ENCODE measurements around the gene GABRD. TPM values are rescaled to one million over a fixed set of nuclear protein-coding genes. Genes with fewer than 3 reads are reported as not detected.
A peak's percentile ranks its signal among the peaks of the same experiment; 100 is the strongest.

The GABRD gene
- total RNA-seq, 2 experiments from 2014 or later = not detected

DNA sequence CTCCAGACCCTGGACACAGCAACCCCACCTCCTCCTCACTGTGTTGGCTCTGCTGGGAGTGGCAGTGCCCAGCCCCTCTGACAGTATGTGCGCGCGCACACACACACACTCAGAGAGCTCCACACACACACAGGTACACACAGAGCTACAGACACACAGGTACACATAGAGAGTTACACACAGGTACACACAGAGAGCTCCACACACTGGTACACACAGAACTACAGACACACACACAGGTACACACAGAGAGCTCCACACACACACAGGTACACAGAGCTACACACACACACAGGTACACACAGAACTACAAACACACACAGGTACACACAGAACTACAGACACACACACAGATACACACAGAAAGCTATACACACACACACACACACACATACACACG is 24.7 kb downstream of the GABRD start:
- DNase-seq = no peak
- Mint-ChIP-seq H3K4me3 (no peak overlapping the region), H3K9me3 (no peaks in the 10 kb centered on the region), H3K36me3 (ENCODE audit: low read depth) (no peaks in the 10 kb centered on the region), H3K4me1 (peaks cover 14% of the 10 kb centered on the region), H3K27ac (no peak overlapping the region), H3K27me3 (peaks cover 16% of the 10 kb centered on the region)
- ChIA-PET POLR2A (interaction anchor here (1.8 kb wide), 1 partner anchor 100 kb away, joined by 6 read pairs; no protein-coding TSS in a partner anchor), CTCF (interaction anchor here (1.0 to 2.6 kb wide), 19 partner anchors 11 to 277 kb away, joined by 3 to 28 read pairs (median 5); partner anchors contain the start of gene TMEM52)

- Mint-ChIP-seq H3K36me3 (ENCODE audit: low read depth) (no peaks in the 10 kb centered on the region), H3K4me1 (peaks cover 20% of the 10 kb centered on the region), H3K4me3 (no peak overlapping the region), H3K27ac (no peak overlapping the region), H3K9me3 (no peaks in the 10 kb centered on the region), H3K27me3 (peaks cover 23% of the 10 kb centered on the region)
- peak; percentile 77 for DNase-seq
- ChIA-PET CTCF (interaction anchor here (0.8 to 2.6 kb wide), 28 partner anchors 9 to 278 kb away, joined by 3 to 28 read pairs (median 4); partner anchors contain the start of gene TMEM52), POLR2A (interaction anchor here (1.1 to 1.8 kb wide), 2 partner anchors 19 to 101 kb away, joined by 5 to 6 read pairs; no protein-coding TSS in a partner anchor)
Observed at GRCh38 chr1:2044510-2045319, 25.6 kb downstream of the GABRD start.

GRCh38 chr1:2045468-2046173 is 26.5 kb downstream of the GABRD start:
- CTCF ChIA-PET = interaction anchor here (1.1 to 2.6 kb wide), 20 partner anchors 9 to 272 kb away, joined by 3 to 28 read pairs (median 5); no protein-coding TSS in a partner anchor
- no peak for DNase-seq
- H3K4me3 Mint-ChIP-seq = peak overlapping the region; percentile 4
- no peak overlapping the region for H3K27ac Mint-ChIP-seq
- POLR2A ChIA-PET = interaction anchor here (1.1 to 1.8 kb wide), 2 partner anchors 20 to 102 kb away, joined by 5 to 6 read pairs; no protein-coding TSS in a partner anchor
- no peaks in the 10 kb centered on the region for H3K36me3 Mint-ChIP-seq (ENCODE audit: low read depth)
- H3K27me3 Mint-ChIP-seq = peaks cover 23% of the 10 kb centered on the region
- peaks cover 20% of the 10 kb centered on the region for H3K4me1 Mint-ChIP-seq
- no peaks in the 10 kb centered on the region for H3K9me3 Mint-ChIP-seq

DNA sequence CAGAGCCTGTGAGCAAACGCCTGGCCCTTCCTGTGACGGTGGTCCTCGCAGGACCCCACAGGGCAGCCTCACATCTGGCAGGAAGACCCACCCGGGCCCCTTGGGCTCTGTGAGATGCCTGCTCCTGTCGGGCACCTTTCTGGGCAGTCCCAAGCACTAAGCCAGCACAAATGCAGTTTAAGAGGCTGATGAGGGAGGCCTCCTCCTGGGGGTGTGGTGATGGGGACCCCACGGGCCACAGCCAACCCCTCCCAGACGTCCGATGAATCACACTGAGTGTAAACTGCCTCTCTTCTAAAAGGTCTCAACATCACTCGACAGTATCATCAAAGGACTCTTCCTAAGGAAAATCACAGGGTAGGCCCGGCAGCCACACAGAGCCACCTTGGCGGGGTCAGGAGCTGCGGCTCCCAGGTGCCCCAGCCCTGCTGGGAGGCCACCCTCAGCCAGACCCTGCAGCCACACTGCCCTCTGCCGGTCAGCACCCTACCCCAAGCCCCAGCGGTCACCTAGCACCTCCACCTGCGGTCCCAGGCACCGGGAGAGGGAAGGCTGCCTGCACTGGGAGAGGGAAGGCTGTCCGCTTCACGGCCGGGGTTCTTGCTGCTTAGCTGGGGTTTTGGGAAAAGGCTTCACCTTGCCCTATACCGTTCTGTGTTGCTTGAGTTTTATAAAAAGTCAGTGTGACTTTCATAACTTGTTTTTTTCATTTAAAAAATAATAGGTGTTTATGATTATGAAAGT is 27.2 kb downstream of the GABRD start:
- no peak overlapping the region for H3K27ac Mint-ChIP-seq
- H3K4me1 Mint-ChIP-seq = peaks cover 20% of the 10 kb centered on the region
- H3K27me3 Mint-ChIP-seq = peaks cover 23% of the 10 kb centered on the region
- no peaks in the 10 kb centered on the region for H3K36me3 Mint-ChIP-seq (ENCODE audit: low read depth)
- ChIA-PET CTCF (interaction anchor here (0.5 to 2.0 kb wide), 3 partner anchors 11 to 161 kb away, joined by 3 to 10 read pairs (median 3); no protein-coding TSS in a partner anchor), POLR2A (no interaction called here)
- H3K4me3 Mint-ChIP-seq = no peak overlapping the region
- peak; percentile 47 for DNase-seq
- no peaks in the 10 kb centered on the region for H3K9me3 Mint-ChIP-seq

DNA sequence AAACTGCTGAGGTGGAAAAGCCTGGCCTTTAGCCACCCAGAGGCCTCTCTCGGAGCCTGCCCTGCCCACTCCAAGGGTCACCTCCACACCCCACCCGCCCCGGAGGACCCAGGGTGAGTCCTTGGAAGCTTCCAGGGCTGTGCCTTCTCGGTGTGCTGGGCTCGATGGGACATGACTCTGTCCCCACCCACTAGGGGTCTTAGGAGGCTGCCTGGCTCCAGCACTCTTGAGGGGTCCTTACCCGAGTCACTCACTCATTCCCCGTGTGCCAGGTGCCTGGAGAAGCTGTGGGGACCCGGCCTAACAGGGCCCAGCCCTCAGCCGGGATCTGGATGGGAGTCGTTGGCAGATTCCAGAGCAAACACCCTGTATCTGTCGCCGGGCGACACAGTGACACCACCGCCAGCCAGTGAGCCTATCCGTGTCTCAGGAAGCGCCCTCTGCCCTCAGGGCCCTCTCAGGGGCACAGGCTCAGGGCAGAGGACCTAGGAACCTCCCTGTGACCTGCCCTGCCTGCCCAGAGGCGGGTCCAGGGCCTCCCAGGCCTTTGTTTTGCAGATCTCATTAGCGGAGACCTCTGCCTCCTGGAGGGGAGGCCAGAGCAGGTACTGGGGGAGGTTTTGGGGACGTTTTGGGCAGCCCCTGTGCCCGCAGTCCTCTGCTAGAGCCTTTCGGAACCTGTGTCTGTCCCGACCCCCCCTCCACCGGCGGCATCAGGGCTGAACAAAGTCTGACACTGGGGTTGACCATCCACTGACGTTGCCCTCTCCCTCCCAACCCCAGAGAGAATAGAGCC is 28.0 kb downstream of the GABRD start:
- Mint-ChIP-seq H3K4me3 (no peak overlapping the region), H3K36me3 (ENCODE audit: low read depth) (no peaks in the 10 kb centered on the region), H3K27ac (no peak overlapping the region), H3K27me3 (peaks cover 23% of the 10 kb centered on the region), H3K4me1 (peaks cover 23% of the 10 kb centered on the region), H3K9me3 (no peaks in the 10 kb centered on the region)
- ChIA-PET CTCF (interaction anchor here (0.6 to 1.0 kb wide), 2 partner anchors 138 to 162 kb away, joined by 3 read pairs; no protein-coding TSS in a partner anchor), POLR2A (no interaction called here)
- no peak for DNase-seq

- ChIA-PET POLR2A (no interaction called here), CTCF (interaction anchor here (1.0 kb wide), 1 partner anchor 139 kb away, joined by 3 read pairs; no protein-coding TSS in a partner anchor)
- Mint-ChIP-seq H3K36me3 (ENCODE audit: low read depth) (no peaks in the 10 kb centered on the region), H3K27me3 (peaks cover 23% of the 10 kb centered on the region), H3K4me3 (peak overlapping the region; percentile 54), H3K9me3 (no peaks in the 10 kb centered on the region), H3K4me1 (peaks cover 23% of the 10 kb centered on the region), H3K27ac (no peak overlapping the region)
- DNase-seq = no peak
Observed at GRCh38 chr1:2047749-2048729, 28.9 kb downstream of the GABRD start.

DNA sequence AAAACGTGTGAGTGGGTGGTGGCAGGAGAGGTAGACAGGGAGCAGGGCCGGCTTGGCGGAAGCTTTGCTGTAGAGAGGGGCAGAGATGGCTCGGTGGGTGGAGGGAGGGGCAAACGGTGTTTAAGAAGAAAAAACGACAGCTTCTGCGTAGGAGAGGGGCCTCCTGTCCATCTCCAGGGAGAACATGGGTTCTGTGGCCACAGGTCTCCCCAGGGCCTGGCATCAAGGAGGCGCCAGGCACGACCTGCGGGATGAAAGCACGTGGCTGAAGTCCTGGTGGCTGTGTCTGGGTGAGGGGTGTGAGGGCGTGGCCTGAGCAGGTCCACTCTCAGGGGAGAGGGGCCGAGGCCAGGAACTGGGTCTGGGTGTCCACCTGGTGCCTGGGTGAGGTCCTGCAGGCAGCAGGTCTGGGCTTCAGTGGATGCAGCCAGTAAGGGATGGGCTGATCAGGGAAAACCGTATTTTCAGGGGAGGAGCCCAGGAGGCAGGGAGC is 30.1 kb downstream of the GABRD start:
- POLR2A ChIA-PET = no interaction called here
- H3K4me1 Mint-ChIP-seq = peaks cover 19% of the 10 kb centered on the region
- H3K27ac Mint-ChIP-seq = no peak overlapping the region

DNA sequence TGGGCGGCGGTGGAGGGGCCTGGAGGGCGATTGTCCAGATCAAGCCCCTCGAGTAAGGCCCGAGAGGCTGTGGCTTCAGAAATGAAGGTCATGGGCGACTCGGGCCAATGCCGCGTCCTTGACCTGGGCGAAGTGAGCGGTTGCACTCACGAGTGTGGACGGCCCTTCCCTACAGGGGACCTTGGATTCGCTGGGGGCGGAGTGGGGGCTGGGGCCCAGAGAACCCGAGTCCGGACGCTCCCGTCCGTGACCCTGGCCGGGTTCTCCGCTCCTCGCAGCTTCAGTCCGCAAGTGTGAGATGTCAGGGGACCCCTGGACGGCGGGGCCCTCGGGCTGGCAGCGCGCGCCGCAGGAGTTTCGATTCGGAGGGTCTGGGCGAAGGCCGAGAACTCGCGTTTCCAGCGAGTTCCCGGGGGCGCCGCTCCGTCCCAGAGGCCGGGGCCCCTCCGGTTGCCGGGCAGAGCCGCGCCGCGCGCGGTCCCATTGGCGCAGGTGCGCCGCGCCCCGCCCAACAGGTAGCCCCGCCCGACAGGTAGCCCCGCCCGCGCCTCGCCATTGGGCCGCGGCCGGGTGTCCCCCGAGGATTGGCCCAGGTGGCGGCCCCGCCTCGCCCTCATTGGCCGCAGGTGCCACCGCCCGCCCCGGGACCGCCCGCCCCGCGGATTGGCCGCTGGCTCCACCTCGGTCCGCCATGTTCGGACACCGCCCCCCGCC is 30.7 kb downstream of the GABRD start, which contains the start of gene PRKCZ:
Gene PRKCZ, plus strand, starts transcription at position 694 of the 714 bp plus-strand sequence. CDS start 220 bp downstream, outside the sequence.
- DNase-seq = peak; percentile 90
- H3K27ac Mint-ChIP-seq = no peak within 1 kb of the TSS
- H3K36me3 Mint-ChIP-seq (ENCODE audit: low read depth) = no peaks in the 10 kb centered on the region
- H3K27me3 Mint-ChIP-seq = peaks cover 20% of the 10 kb centered on the region
- CTCF ChIA-PET = no interaction called here
- peak within 1 kb of the TSS; percentile 73 for H3K4me3 Mint-ChIP-seq
- H3K4me1 Mint-ChIP-seq = peaks cover 19% of the 10 kb centered on the region
- POLR2A ChIA-PET = no interaction called here
- no peaks in the 10 kb centered on the region for H3K9me3 Mint-ChIP-seq

More for the DNA sequence above, 30.1 kb downstream of the GABRD start:
- Mint-ChIP-seq H3K36me3 (ENCODE audit: low read depth) (no peaks in the 10 kb centered on the region), H3K4me3 (peak overlapping the region; percentile 73), H3K27me3 (peaks cover 20% of the 10 kb centered on the region), H3K9me3 (no peaks in the 10 kb centered on the region)
- CTCF ChIA-PET = no interaction called here
- no peak for DNase-seq

- no peaks in the 10 kb centered on the region for H3K36me3 Mint-ChIP-seq (ENCODE audit: low read depth)
- H3K27me3 Mint-ChIP-seq = peaks cover 20% of the 10 kb centered on the region
- H3K4me3 Mint-ChIP-seq = no peak overlapping the region
- ChIA-PET CTCF (no interaction called here), POLR2A (no interaction called here)
- peaks cover 18% of the 10 kb centered on the region for H3K4me1 Mint-ChIP-seq
- H3K27ac Mint-ChIP-seq = no peak overlapping the region
- H3K9me3 Mint-ChIP-seq = no peaks in the 10 kb centered on the region
- no peak for DNase-seq
Observed at GRCh38 chr1:2050461-2050792, 31.3 kb downstream of the GABRD start.

- Mint-ChIP-seq H3K9me3 (no peaks in the 10 kb centered on the region), H3K27ac (no peak overlapping the region), H3K36me3 (ENCODE audit: low read depth) (no peaks in the 10 kb centered on the region), H3K27me3 (peaks cover 14% of the 10 kb centered on the region), H3K4me1 (peaks cover 14% of the 10 kb centered on the region), H3K4me3 (peak overlapping the region; percentile 46)
- no peak for DNase-seq
- CTCF ChIA-PET = no interaction called here
- POLR2A ChIA-PET = no interaction called here
Observed at GRCh38 chr1:2050793-2051682, 31.9 kb downstream of the GABRD start.

All from activated CD4-positive, alpha-beta memory T cell treated with anti-CD3 and anti-CD28 coated beads, Interleukin-2, amount 10 ng/mL, durations not matched to agents 7 days and 5 days (primary cell).